CD14-positive monocyte (primary cell): ENCODE measurements around the gene BCKDHB. TPM values are rescaled to one million over a fixed set of nuclear protein-coding genes. Genes with fewer than 3 reads are reported as not detected.

Source experiments
- DNase-seq, 3 donors: peaks; one replicate each; pipeline ENCODE4 v3.0.0-alpha.2; 2011 to 2022
- H2AFZ ChIP-seq: 2 replicates; pipeline ENCODE4 v1.6.0; 2012; ENCODE audit warnings: mild to moderate bottlenecking, low read depth, low read length, inconsistent platforms; ENCODE audit not compliant: insufficient read depth, poor library complexity, severe bottlenecking
- H3K27ac ChIP-seq, 2 donors: 1 replicate in 1 of 2; 2 replicates in 1 of 2; pipeline ENCODE4 v1.5.1; 2012 to 2013; ENCODE audit warnings: low read length in 2 of 2, control low read depth in 1 of 2, inconsistent platforms in 1 of 2, low read depth in 1 of 2, mild to moderate bottlenecking in 1 of 2
- H3K27me3 ChIP-seq, 2 donors: one replicate each; pipeline versions ENCODE4 v1.6.0 to v1.6.1; 2011 to 2013; ENCODE audit warnings: low read length in 2 of 2; ENCODE audit not compliant: control insufficient read depth in 2 of 2, insufficient read depth in 2 of 2
- H3K36me3 ChIP-seq, 2 donors: replicated peaks in 1 of 2; 1 replicate in 1 of 2; 2 replicates in 1 of 2; pipeline versions ENCODE4 v1.5.1 to v1.6.1; 2012 to 2013; ENCODE audit warnings: low read length in 2 of 2, control low read depth in 1 of 2, inconsistent platforms in 1 of 2, mild to moderate bottlenecking in 1 of 2; ENCODE audit not compliant: insufficient read depth in 2 of 2, control insufficient read depth in 1 of 2
- H3K4me1 ChIP-seq, 2 donors: 1 replicate in 1 of 2; 2 replicates in 1 of 2; pipeline versions ENCODE4 v1.5.1 to v1.6.1; 2012 to 2013; ENCODE audit warnings: low read length in 2 of 2, control low read depth in 1 of 2, inconsistent platforms in 1 of 2, mild to moderate bottlenecking in 1 of 2, moderate library complexity in 1 of 2; ENCODE audit not compliant: insufficient read depth in 2 of 2, control insufficient read depth in 1 of 2
- H3K4me2 ChIP-seq: replicated peaks from 2 replicates; pipeline ENCODE3; 2012; ENCODE audit warnings: low read length, moderate library complexity, mild to moderate bottlenecking; ENCODE audit not compliant: poor library complexity, severe bottlenecking; ENCODE audit errors: extremely low read depth
- H3K4me3 ChIP-seq, 3 experiments: fragments of 200-600 bp in 1 of 3; sonication (generic) in 1 of 3; replicated peaks in 1 of 3; 1 replicate in 2 of 3; 2 replicates in 1 of 3; pipeline ENCODE4 v1.5.1; 2011 to 2013; ENCODE audit warnings: low read length in 3 of 3, mild to moderate bottlenecking in 3 of 3, control low read depth in 2 of 3, low read depth in 2 of 3, inconsistent platforms in 1 of 3, moderate library complexity in 1 of 3
- H3K79me2 ChIP-seq: 2 replicates; pipeline ENCODE4 v1.6.0; 2012; ENCODE audit warnings: mild to moderate bottlenecking, control low read depth, inconsistent platforms, low read length, moderate library complexity; ENCODE audit not compliant: insufficient read depth
- H3K9ac ChIP-seq: 2 replicates; pipeline ENCODE4 v1.6.0; 2017; ENCODE audit warnings: low read length, mild to moderate bottlenecking; ENCODE audit not compliant: insufficient read depth, poor library complexity, severe bottlenecking
- H3K9me3 ChIP-seq, 2 donors: replicated peaks in 1 of 2; 1 replicate in 1 of 2; 2 replicates in 1 of 2; pipeline versions ENCODE4 v1.5.1 to v1.6.1; 2012 to 2013; ENCODE audit warnings: low read length in 2 of 2, control low read depth in 1 of 2; ENCODE audit not compliant: control insufficient read depth in 1 of 2, insufficient read depth in 1 of 2
- H4K20me1 ChIP-seq: 2 replicates; pipeline ENCODE4 v1.6.0; 2012; ENCODE audit warnings: mild to moderate bottlenecking, low read length, control low read depth, moderate library complexity; ENCODE audit not compliant: insufficient read depth
- H3K27ac Mint-ChIP-seq, 7 donors: one replicate each; pipeline ENCODE4 v1.8.0; 2020; ENCODE audit warnings: mild to moderate bottlenecking in 7 of 7, mixed read lengths in 7 of 7, moderate library complexity in 6 of 7, inconsistent platforms in 2 of 7
- H3K27me3 Mint-ChIP-seq, 3 donors: one replicate each; pipeline ENCODE4 v1.8.0; 2021 to 2022; ENCODE audit warnings: low read depth in 3 of 3, mild to moderate bottlenecking in 3 of 3, mixed read lengths in 3 of 3, moderate library complexity in 3 of 3, inconsistent platforms in 1 of 3
- H3K36me3 Mint-ChIP-seq, 2 donors: one replicate each; pipeline ENCODE4 v1.8.0; 2020; ENCODE audit warnings: mixed read lengths in 2 of 2, inconsistent platforms in 1 of 2, mild to moderate bottlenecking in 1 of 2
- H3K4me1 Mint-ChIP-seq: one replicate; pipeline ENCODE4 v1.8.0; 2020; ENCODE audit warnings: mild to moderate bottlenecking, mixed read lengths
- H3K4me3 Mint-ChIP-seq, 2 donors: one replicate each; pipeline ENCODE4 v1.8.0; 2020; ENCODE audit warnings: mild to moderate bottlenecking in 2 of 2, mixed read lengths in 2 of 2, moderate library complexity in 1 of 2
- H3K9me3 Mint-ChIP-seq, 7 donors: one replicate each; pipeline ENCODE4 v1.8.0; 2020 to 2022; ENCODE audit warnings: mixed read lengths in 7 of 7, mild to moderate bottlenecking in 6 of 7, moderate library complexity in 6 of 7, inconsistent platforms in 2 of 7
- CTCF ChIP-seq: fragments of 200-600 bp; IDR thresholded peaks from one replicate; pipeline ENCODE4 v1.8.0; 2022; ENCODE audit warnings: antibody characterized with exemption, mild to moderate bottlenecking
- WGBS: methylation state at CpG from one replicate; pipeline ENCODE4 v1.1.5; 2013; ENCODE audit warnings: missing lambda C conversion rate; ENCODE audit not compliant: insufficient coverage; 5-methylcytosine and 5-hydroxymethylcytosine counted together
- intact Hi-C, 2 donors: fragments of 100-400 bp; cut with micrococcal nuclease; formaldehyde crosslinking; loops; one replicate each; pipeline versions ENCODE4 v1.15.0 to v1.15.1; 2023
- polyA plus RNA-seq, 3 donors: library from polyadenylated mRNA; depleted of rRNA in 1 of 3; unstranded in 2 of 3; stranded (reverse) in 1 of 3; fragments of 300-500 nt in 2 of 3; fragments of >200 nt in 1 of 3; fragmentation: Illumina TruSeq in 2 of 3; gene quantifications; 1 replicate in 2 of 3; 2 replicates in 1 of 3; pipeline ENCODE4 v1.2.3, GENCODE V29; 2012 to 2021

The BCKDHB gene
- polyA plus RNA-seq, 3 donors = 1.8 to 4.6 (median 4.0) TPM

GRCh38 chr6:80277501-80277900, 171.0 kb downstream of the BCKDHB start:
- Histone ChIP-seq H3K4me1 (no peaks in the 10 kb centered on the region), H3K79me2 (no peaks in the 10 kb centered on the region), H3K27me3 (no peaks in the 10 kb centered on the region), H2AFZ (no peak overlapping the region), H3K9ac (no peak overlapping the region), H3K4me3 (no peak overlapping the region), H3K4me2 (no peak overlapping the region), H3K36me3 (no peaks in the 10 kb centered on the region), H3K9me3 (no peaks in the 10 kb centered on the region), H4K20me1 (no peaks in the 10 kb centered on the region), H3K27ac (no peak overlapping the region)
- TF ChIP-seq CTCF = no peak
- Mint-ChIP-seq H3K27ac (no peak overlapping the region), H3K27me3 (peaks cover 0 to 1% (median 0%) of the 10 kb centered on the region in 3 donors), H3K4me1 (peaks cover 9% of the 10 kb centered on the region), H3K9me3 (peaks cover 0 to 9% (median 2%) of the 10 kb centered on the region in 7 donors), H3K36me3 (peaks cover 0 to 4% of the 10 kb centered on the region in 2 donors), H3K4me3 (no peak overlapping the region)
- intact Hi-C loops = no loop called here
- no CpG with 5 or more reads among the region's 1 CpG for WGBS
- no peak for DNase-seq

GRCh38 chr6:80280262-80281010, 174.0 kb downstream of the BCKDHB start:
- peaks cover 0 to 2% (median 0%) of the 10 kb centered on the region in 3 donors for H3K27me3 Mint-ChIP-seq
- WGBS = 73% methylated on average over 2 of the region's 2 CpGs
- DNase-seq = no peak
- intact Hi-C loops = no loop called here
- TF ChIP-seq CTCF = no peak
- no peak overlapping the region for H3K4me2 ChIP-seq
- H3K79me2 ChIP-seq = no peaks in the 10 kb centered on the region
- no peak overlapping the region for H3K27ac ChIP-seq
- H3K27ac Mint-ChIP-seq = no peak overlapping the region
- H3K36me3 Mint-ChIP-seq = peaks cover 0 to 4% of the 10 kb centered on the region in 2 donors
- no peak overlapping the region for H3K4me3 ChIP-seq
- no peaks in the 10 kb centered on the region for H3K9me3 ChIP-seq
- H3K9ac ChIP-seq = no peak overlapping the region
- H3K4me1 Mint-ChIP-seq = peaks cover 9% of the 10 kb centered on the region
- no peaks in the 10 kb centered on the region for H3K4me1 ChIP-seq
- H3K9me3 Mint-ChIP-seq = peaks cover 0 to 9% (median 2%) of the 10 kb centered on the region in 7 donors
- H3K27me3 ChIP-seq = no peaks in the 10 kb centered on the region
- H3K36me3 ChIP-seq = no peaks in the 10 kb centered on the region
- no peak overlapping the region for H2AFZ ChIP-seq
- no peak overlapping the region for H3K4me3 Mint-ChIP-seq
- no peaks in the 10 kb centered on the region for H4K20me1 ChIP-seq
